Heart left ventricle (tissue), 16 donors: ENCODE results near the gene MAP3K3. TPM values are rescaled to one million over a fixed set of nuclear protein-coding genes. Genes with fewer than 3 reads are reported as not detected.

Source experiments
- ATAC-seq, 4 donors: fragments of 200-7000 bp; cut with Tn5 transposase; one replicate each; pipeline ENCODE4 v1.9.1; 2020 to 2022; ENCODE audit warnings: moderate library complexity in 4 of 4, mild to moderate bottlenecking in 3 of 4, moderate number of reproducible peaks in 1 of 4
- DNase-seq, 5 donors: peaks; one replicate each; pipeline ENCODE4 v3.0.0-alpha.2; 2020
- H3K27ac ChIP-seq, 12 donors: fragments of 200-600 bp; sonication (generic) in 4 of 12; one replicate each; pipeline versions ENCODE4 v1.5.0 to v1.8.0; 2016 to 2022; ENCODE audit warnings: mild to moderate bottlenecking in 2 of 12
- H3K27me3 ChIP-seq, 9 donors: fragments of 200-600 bp; sonication (generic) in 2 of 9; one replicate each; pipeline versions ENCODE4 v1.5.1 to v1.8.0; 2016 to 2022; ENCODE audit warnings: mild to moderate bottlenecking in 3 of 9
- H3K36me3 ChIP-seq, 9 donors: fragments of 200-600 bp; sonication (generic) in 2 of 9; one replicate each; pipeline versions ENCODE4 v1.5.0 to v1.8.0; 2018 to 2022; ENCODE audit warnings: mild to moderate bottlenecking in 2 of 9
- H3K4me1 ChIP-seq, 12 donors: fragments of 200-600 bp; sonication (generic) in 4 of 12; one replicate each; pipeline versions ENCODE4 v1.5.0 to v1.8.0; 2016 to 2022; ENCODE audit warnings: mild to moderate bottlenecking in 3 of 12
- H3K4me3 ChIP-seq, 12 donors: fragments of 200-600 bp; sonication (generic) in 4 of 12; one replicate each; pipeline versions ENCODE4 v1.5.0 to v1.8.0; 2017 to 2022; ENCODE audit warnings: mild to moderate bottlenecking in 9 of 12, moderate library complexity in 4 of 12
- H3K9me3 ChIP-seq, 12 donors: fragments of 200-600 bp; sonication (generic) in 4 of 12; one replicate each; pipeline versions ENCODE4 v1.5.0 to v1.8.0; 2016 to 2022; ENCODE audit warnings: mild to moderate bottlenecking in 1 of 12
- POLR2A ChIP-seq, 2 donors: fragments of 450-650 bp; IDR thresholded peaks; one replicate each; pipeline ENCODE4 v1.6.1; 2017; ENCODE audit warnings: antibody characterized with exemption in 2 of 2, mild to moderate bottlenecking in 2 of 2, moderate library complexity in 2 of 2
- WGBS, 4 donors: extraction: QIAGEN DNeasy Blood & Tissue Kit in 2 of 4; methylation state at CpG; one replicate each; pipeline versions ENCODE4 v1.1.5 to v1.1.7; 2013 to 2018; 5-methylcytosine and 5-hydroxymethylcytosine counted together
- intact Hi-C, 10 donors: fragments of 100-400 bp; cut with DNase I; formaldehyde crosslinking; loops; one replicate each; pipeline versions ENCODE4 v1.11.1 to v1.14.2; 2022
- polyA plus RNA-seq, 2 donors: library from polyadenylated mRNA; stranded (reverse); fragments of 200-250 nt; gene quantifications; one replicate each; pipeline ENCODE4 v1.2.3, GENCODE V29; 2013
- total RNA-seq, 9 donors: library from RNA; depleted of rRNA in 2 of 9; stranded (reverse); fragments of >200 nt in 2 of 9; fragmentation: NEBNext Ultra II Directional in 3 of 9; extraction: Animal tissue kit (Norgen Biotek cat#: 25700) in 3 of 9; gene quantifications; one replicate each; pipeline versions ENCODE4 v1.1.0 to v1.2.4, GENCODE V29; 2016 to 2023
- TF ChIP-seq, protein P1 (sequence below), 12 donors: fragments of 200-600 bp; sonication (generic) in 4 of 12; IDR thresholded peaks; one replicate each; pipeline versions ENCODE4 v1.5.0 to v1.8.0; 2018 to 2022; ENCODE audit warnings: antibody characterized with exemption in 12 of 12, mild to moderate bottlenecking in 5 of 12
- donor health status: ischemic (EF 13 %, LVEDD 7.1; RV severe dilation, severe dysfunction).
- donor health status: healthy with polysubstance abuse.
- donor health status: DM: no; HTN: yes; CAD: no.
- donor health status: DM: no; HTN: no; CAD: no.
- donor health status: ischemic (EF 25% LVEDD 6.9; RV normal size, moderate dysfunction).
- donor health status: ischemic (EF 25% LVEDD 5.7; RV mildly dilated, moderate dysfunction).
- donor health status: healthy.
- donor health status: DM: yes; HTN: yes; CAD: no.
- donor health status: ischemic (EF 35%, LVEDD 5.7; RV mildly dilated, moderate dysfunction).
- donor health status: nonischemic (EF 11% LVEDD 7.7; RV severe dilation, severe dysfunction).
- donor health status: DM: yes; HTN: yes; CAD: no.
- donor health status: PGD.
- donor health status: ischemic (EF 29% LVEDD 5.4; RV normal size, mild dysfunction).
- donor health status: nonischemic (EF 23%, LVEDD 6.1; RV moderate dilation, normal function).

The MAP3K3 gene
- total and polyA plus RNA-seq, 11 donors, result 20.5 to 102 (median 58.0) TPM

DNA sequence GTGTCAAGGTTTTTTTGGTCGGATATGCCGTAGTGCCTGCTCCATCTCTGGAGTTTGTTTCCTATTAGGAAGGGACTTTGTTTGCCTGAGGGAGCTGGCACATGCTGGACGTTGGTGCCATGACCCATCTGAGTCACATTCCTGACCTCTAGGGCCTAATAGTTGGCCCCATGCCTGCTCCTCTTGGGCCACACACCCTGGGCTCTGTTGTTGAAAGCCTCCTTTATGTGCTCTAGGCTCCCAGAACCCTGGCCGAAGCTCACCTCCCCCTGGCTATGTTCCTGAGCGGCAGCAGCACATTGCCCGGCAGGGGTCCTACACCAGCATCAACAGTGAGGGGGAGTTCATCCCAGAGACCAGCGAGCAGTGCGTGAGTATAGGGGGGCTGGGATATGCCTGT is 59.3 kb downstream of the MAP3K3 start:
- ATAC-seq, result peak in 1 of 4 donors; percentile 37
- intact Hi-C loops, result loop anchor here in 1 of 10 donors (10.0 kb wide), 1 partner anchor 257 kb away; no protein-coding TSS in a partner anchor
- Histone ChIP-seq H3K9me3 (no peaks in the 10 kb centered on the region), H3K4me1 (peaks cover 0 to 50% (median 21%) of the 10 kb centered on the region in 12 donors), H3K4me3 (no peak overlapping the region), H3K36me3 (peaks cover 0 to 97% (median 84%) of the 10 kb centered on the region in 9 donors), H3K27me3 (no peaks in the 10 kb centered on the region), H3K27ac (peak overlapping the region in 1 of 12 donors; percentile 55)
- no peak for TF ChIP-seq POLR2A (IDR thresholded peaks at IDR 0.05)
- TF ChIP-seq, protein P1, sequence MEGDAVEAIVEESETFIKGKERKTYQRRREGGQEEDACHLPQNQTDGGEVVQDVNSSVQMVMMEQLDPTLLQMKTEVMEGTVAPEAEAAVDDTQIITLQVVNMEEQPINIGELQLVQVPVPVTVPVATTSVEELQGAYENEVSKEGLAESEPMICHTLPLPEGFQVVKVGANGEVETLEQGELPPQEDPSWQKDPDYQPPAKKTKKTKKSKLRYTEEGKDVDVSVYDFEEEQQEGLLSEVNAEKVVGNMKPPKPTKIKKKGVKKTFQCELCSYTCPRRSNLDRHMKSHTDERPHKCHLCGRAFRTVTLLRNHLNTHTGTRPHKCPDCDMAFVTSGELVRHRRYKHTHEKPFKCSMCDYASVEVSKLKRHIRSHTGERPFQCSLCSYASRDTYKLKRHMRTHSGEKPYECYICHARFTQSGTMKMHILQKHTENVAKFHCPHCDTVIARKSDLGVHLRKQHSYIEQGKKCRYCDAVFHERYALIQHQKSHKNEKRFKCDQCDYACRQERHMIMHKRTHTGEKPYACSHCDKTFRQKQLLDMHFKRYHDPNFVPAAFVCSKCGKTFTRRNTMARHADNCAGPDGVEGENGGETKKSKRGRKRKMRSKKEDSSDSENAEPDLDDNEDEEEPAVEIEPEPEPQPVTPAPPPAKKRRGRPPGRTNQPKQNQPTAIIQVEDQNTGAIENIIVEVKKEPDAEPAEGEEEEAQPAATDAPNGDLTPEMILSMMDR (IDR thresholded peaks at IDR 0.05), result no peak
- peak in 1 of 5 donors; percentile 23 for DNase-seq
- 65 to 79% (median 73%) methylated on average over 7 to 8 of the region's 8 CpGs for WGBS, 4 donors

DNA sequence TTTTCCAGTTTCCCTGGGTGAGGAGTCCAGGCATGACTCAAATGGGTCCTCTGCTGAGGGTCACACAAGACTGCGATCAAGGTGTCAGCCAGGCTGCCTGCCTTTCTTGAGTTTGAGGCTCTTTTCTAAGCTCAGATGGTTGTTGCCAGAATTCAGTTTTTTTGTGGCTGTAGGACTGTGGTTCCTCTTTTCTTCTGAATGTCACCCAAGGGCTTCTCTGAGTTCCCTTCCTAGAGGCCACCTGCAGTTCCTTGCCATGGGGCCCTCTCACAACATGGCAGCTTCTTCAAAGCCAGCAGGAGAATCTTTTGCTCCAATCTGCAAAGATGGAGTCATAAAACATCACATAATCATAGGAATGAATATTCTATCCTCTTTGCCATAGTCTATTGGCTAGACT is 60.2 kb downstream of the MAP3K3 start:
- Histone ChIP-seq H3K27me3 (no peaks in the 10 kb centered on the region), H3K27ac (no peak overlapping the region), H3K4me1 (peaks cover 0 to 41% (median 18%) of the 10 kb centered on the region in 12 donors), H3K9me3 (no peaks in the 10 kb centered on the region), H3K36me3 (peaks cover 0 to 92% (median 81%) of the 10 kb centered on the region in 9 donors), H3K4me3 (no peak overlapping the region)
- no peak for DNase-seq
- intact Hi-C loops, result loop anchor here in 1 of 10 donors (10.0 kb wide), 1 partner anchor 258 kb away; no protein-coding TSS in a partner anchor
- no peak for ATAC-seq
- WGBS, 4 donors, result 91 to 99% (median 96%) methylated on average over 1 of the region's 1 CpG
- TF ChIP-seq, protein P1 (IDR thresholded peaks at IDR 0.05), result no peak

DNA sequence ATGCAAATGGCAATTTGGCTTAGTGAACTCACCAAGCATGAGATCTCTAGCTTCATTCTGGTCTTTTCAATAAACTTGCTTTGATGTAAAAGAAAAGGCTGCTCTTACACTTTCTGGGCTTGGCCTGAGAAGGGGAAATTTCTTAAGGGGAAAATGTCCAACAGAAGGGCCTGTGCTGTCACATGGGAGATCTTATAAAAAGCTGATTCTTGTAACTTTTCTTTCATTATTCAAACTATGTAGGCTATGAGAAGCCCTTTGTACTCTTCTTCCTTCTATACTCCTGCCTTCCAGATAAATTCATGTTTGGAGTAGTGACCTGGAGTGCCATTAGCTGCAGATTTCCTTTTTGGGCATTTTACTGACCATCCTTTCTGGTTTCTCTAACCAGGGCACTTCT is 60.8 kb downstream of the MAP3K3 start:
- TF ChIP-seq POLR2A (IDR thresholded peaks at IDR 0.05), result no peak
- TF ChIP-seq, protein P1 (IDR thresholded peaks at IDR 0.05), result no peak
- no peak for ATAC-seq
- Histone ChIP-seq H3K36me3 (peaks cover 0 to 90% (median 77%) of the 10 kb centered on the region in 9 donors), H3K9me3 (no peaks in the 10 kb centered on the region), H3K4me1 (peaks cover 0 to 36% (median 16%) of the 10 kb centered on the region in 12 donors), H3K27ac (no peak overlapping the region), H3K27me3 (no peaks in the 10 kb centered on the region), H3K4me3 (no peak overlapping the region)
- no peak for DNase-seq
- intact Hi-C loops, result loop anchor here in 1 of 10 donors (10.0 kb wide), 1 partner anchor 258 kb away; no protein-coding TSS in a partner anchor

DNA sequence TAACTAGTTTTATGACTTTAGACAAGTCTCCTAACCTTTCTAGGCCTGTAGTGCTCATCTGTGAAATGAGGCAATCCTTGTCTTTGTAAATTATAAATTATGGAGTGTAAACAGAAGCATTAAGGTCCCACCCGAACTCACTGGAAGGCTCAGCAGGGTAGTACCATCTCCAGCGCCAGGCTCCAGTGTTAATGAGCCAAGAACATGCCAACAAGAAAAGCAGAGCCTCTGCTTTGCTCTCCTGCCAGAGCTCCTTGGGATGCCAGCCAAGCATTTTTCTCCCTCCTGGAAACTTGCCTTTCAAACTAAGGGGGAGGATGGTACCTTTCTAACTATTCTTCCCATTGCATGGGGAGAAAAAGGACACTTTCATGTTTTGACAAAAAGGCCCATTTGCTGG is 62.8 kb downstream of the MAP3K3 start:
- H3K36me3 ChIP-seq, result peaks cover 0 to 95% (median 85%) of the 10 kb centered on the region in 9 donors
- 50 to 60% (median 54%) methylated on average over 2 of the region's 2 CpGs for WGBS, 4 donors
- H3K27ac ChIP-seq, result no peak overlapping the region
- TF ChIP-seq, protein P1 (IDR thresholded peaks at IDR 0.05), result no peak
- TF ChIP-seq POLR2A (IDR thresholded peaks at IDR 0.05), result no peak
- ATAC-seq (peak in 2 of 4 donors; percentile 65 to 67), DNase-seq (no peak)
- no peak overlapping the region for H3K4me3 ChIP-seq
- H3K4me1 ChIP-seq, result peaks cover 0 to 33% (median 14%) of the 10 kb centered on the region in 12 donors
- no peaks in the 10 kb centered on the region for H3K27me3 ChIP-seq
- intact Hi-C loops, result loop anchor here in 1 of 10 donors (10.0 kb wide), 1 partner anchor 260 kb away; no protein-coding TSS in a partner anchor
- no peaks in the 10 kb centered on the region for H3K9me3 ChIP-seq
